HEK293T (cell line): ENCODE data around the gene TIMM44.

Experiments
- ARNT ChIP-seq: fragments of 450-650 bp; IDR thresholded peaks from 2 replicates; pipeline ENCODE4 v1.6.1; 2017; ENCODE audit warnings: mild to moderate bottlenecking
- BHLHE40 ChIP-seq: fragments of 450-650 bp; IDR thresholded peaks from 2 replicates; pipeline ENCODE4 v1.6.1; 2016; ENCODE audit warnings: mild to moderate bottlenecking, moderate library complexity, borderline replicate concordance
- CTBP1 ChIP-seq: fragments of 450-650 bp; IDR thresholded peaks from 2 replicates; pipeline ENCODE4 v1.6.1; 2016; ENCODE audit warnings: borderline replicate concordance
- FOXM1 ChIP-seq: fragments of 450-650 bp; IDR thresholded peaks from 2 replicates; pipeline ENCODE4 v1.6.1; 2017; ENCODE audit warnings: mild to moderate bottlenecking, borderline replicate concordance
- HDGF ChIP-seq: fragments of 450-650 bp; IDR thresholded peaks from 2 replicates; pipeline ENCODE4 v1.6.1; 2017; ENCODE audit warnings: antibody characterized with exemption, borderline replicate concordance
- L3MBTL2 ChIP-seq: fragments of 450-650 bp; conservative IDR thresholded peaks from 2 replicates; pipeline ENCODE4 v1.6.1; 2016; ENCODE audit warnings: mild to moderate bottlenecking
- SUZ12 ChIP-seq: fragments of 450-650 bp; IDR thresholded peaks from 2 replicates; pipeline ENCODE4 v1.6.1; 2016; ENCODE audit warnings: mild to moderate bottlenecking

DNA sequence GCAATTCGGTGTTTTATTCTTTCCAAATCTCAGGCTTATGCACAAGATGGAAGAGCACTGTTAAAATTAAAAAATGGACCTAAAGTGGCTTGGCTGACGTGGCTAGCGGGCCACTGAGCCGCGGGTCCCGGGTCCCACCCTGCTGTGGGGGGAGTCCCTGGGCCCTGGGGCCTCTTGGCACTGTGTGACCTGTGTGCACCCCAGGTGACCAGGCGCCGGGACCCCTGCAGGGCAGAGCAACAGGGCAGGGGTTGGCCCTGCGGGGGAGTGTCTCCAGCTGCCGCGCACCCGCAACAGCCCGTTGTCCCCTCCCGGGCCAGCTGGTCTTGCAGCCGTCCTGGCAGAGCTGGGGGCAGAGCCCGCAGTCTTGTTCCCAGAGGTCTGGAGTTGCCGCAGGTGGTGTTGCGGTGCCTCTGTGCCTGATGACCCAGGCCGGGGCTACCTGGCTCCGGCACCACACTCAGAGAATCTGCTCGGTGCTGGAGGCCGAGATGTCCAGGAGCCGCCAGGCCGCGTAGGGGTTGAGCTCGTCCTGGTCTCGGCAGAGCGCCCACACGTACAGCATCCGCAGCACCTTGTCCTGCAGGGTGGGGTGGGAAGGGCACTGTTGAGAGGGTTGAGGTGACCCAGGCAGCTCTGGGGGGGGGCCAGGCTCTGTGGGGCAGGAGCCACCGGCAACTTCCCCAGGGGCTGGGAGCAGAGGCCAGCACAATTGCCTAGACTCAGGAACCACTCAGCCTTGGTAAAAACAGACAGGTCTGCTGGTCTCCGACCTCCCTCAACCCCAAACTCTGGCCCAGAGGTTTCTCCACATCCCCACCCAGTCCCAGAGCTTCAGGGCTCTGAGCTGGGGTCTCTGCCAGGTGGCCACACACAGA is 16.5 kb downstream of the TIMM44 start:
- TF ChIP-seq FOXM1 (no peak), L3MBTL2 (no peak), SUZ12 (no peak), HDGF (no peak), CTBP1 (no peak), ARNT (no peak), BHLHE40 (no peak)
